HG02970 (cell line): Measurements from ENCODE around the gene DCAF7.
A peak's percentile ranks its signal among the peaks of the same experiment; 100 is the strongest.

Experiments used
- ATAC-seq: cut with Tn5 transposase; IDR thresholded peaks from one replicate; pipeline ENCODE4 v1.9.1; 2021; ENCODE audit warnings: mild to moderate bottlenecking, moderate library complexity, moderate number of reproducible peaks; ENCODE audit not compliant: unreplicated experiment, low FRiP score

DCAF7 gene

GRCh38 chr17:63549946-63550816 is at the start of gene DCAF7:
Gene DCAF7 (plus strand): TSS chr17:63550477. CDS start chr17:63550678, 201 bp downstream.
- peak; percentile 95 for ATAC-seq

DNA sequence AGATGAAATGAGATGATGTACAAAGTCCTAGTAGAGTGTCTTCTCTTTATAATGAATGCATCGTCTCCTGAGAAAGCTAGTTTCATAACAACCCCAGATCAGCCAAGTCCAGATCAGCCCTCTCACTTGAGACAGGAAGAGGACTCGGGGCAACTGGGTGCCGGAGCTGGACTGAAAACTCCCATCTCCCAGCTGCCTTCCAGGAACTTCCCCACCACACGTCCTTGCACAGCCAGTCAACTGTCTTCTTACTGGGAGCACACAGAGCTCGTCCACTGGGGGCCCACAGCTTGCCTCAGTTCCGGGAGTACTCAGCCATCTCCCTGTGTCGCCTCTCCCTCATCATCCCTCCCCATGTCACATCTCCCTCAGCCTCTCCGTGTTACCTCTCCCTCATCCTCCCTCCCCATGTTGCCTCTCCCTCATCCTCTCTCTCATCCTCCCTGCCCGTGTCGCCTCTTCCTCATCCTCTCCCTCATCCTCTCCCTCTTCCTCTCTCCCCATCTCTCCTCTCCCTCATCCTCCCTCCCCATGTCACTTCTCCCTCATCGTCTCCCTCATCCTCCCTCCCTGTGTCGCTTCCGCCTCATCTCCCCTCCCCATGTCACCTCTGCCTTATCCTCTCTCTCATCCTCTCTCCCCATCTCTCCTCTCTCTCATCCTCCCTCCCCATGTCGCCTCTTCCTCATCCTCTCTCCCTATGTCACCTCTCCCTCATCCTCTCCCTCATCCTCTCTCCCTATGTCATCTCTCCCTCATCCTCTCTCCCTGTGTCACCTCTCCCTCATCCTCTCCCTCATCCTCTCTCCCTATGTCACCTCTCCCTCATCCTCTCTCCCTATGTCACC is 49.5 kb upstream of the DCAF7 start:
- no peak for ATAC-seq

DNA sequence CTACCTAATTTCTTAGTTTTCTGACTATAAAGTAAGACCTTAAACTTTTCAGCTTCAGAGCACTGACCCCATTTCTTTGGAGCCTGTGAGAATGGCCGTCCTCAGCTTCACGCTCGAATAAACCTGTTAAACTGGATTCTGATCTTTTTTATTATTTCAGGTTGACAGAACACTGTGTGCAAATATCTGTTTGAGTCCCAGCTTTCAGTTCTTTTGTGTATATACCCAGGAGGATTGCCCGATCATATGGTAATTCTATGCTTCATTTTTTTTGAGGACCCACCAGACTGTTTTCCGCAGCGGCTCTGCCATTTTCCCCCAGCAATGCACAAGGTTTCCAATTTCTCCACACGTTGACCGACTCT is 47.0 kb upstream of the DCAF7 start:
- ATAC-seq, result no peak

- no peak for ATAC-seq
Measured at GRCh38 chr17:63504261-63504660, 46.0 kb upstream of the DCAF7 start.

- ATAC-seq, result no peak
Measured at GRCh38 chr17:63505341-63505740, 44.9 kb upstream of the DCAF7 start.

- no peak for ATAC-seq
Measured at GRCh38 chr17:63506627-63507026, 43.6 kb upstream of the DCAF7 start.

- no peak for ATAC-seq
Measured at GRCh38 chr17:63511331-63511730, 38.9 kb upstream of the DCAF7 start.

DNA sequence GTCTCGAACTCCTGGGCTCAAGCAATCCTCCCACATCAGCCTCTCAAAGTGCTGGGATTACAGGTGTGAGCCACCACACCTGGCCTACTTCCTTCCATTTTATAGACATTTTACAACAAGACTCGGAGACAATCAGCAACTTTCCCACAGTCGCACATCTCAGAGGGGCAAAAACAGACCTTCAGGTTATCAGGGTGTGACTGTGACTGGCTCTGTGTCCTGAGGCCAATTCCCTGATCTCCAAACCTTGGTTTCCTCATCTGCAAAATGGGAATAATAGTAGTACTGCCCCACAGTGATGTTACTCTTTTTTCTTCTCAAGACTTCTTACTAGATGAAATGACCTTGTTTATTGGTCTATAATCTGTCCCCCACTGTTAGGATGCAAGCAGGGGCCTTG is 37.9 kb upstream of the DCAF7 start:
- no peak for ATAC-seq

- ATAC-seq, result no peak
Measured at GRCh38 chr17:63512896-63513644, 37.2 kb upstream of the DCAF7 start.

DNA sequence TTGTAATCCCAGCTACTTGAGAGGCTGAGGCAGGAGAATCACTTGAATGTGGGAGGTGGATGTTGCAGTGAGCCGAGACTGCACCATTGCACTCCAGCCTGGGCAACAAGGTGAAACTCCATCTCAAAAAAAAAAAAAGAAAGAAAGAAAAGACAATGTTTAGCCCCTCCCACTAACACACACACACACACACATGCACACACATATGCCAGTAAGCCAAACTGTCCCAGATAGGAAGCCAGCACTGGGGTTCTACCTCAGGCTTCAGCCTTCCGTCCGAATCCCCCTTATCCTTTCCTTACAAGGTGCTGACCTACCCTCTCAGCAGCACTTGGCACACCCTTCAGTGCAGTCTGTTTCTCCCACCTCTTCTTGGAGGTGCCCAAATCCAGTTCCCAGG is 35.8 kb upstream of the DCAF7 start:
- ATAC-seq, result no peak

- no peak for ATAC-seq
Measured at GRCh38 chr17:63514974-63515373, 35.3 kb upstream of the DCAF7 start.

DNA sequence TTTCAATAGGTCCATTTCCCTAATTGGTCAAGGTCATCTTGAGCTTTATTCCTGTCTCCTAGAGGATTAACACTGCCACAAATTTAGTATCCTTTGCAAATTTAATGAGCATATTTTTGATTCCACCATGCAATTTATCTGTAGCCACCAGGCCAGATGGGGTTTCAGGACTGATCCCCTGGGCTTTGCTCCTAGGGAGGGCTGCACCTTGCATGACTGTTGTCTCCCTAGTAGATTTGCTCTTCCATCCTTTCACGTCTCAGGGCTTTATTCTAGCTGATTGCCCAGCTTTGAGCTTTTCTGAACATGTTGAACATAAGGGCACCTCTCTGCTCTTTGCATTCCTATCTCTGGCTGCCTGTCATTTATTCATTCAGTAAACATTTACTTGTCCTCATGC is 34.9 kb upstream of the DCAF7 start:
- no peak for ATAC-seq

DNA sequence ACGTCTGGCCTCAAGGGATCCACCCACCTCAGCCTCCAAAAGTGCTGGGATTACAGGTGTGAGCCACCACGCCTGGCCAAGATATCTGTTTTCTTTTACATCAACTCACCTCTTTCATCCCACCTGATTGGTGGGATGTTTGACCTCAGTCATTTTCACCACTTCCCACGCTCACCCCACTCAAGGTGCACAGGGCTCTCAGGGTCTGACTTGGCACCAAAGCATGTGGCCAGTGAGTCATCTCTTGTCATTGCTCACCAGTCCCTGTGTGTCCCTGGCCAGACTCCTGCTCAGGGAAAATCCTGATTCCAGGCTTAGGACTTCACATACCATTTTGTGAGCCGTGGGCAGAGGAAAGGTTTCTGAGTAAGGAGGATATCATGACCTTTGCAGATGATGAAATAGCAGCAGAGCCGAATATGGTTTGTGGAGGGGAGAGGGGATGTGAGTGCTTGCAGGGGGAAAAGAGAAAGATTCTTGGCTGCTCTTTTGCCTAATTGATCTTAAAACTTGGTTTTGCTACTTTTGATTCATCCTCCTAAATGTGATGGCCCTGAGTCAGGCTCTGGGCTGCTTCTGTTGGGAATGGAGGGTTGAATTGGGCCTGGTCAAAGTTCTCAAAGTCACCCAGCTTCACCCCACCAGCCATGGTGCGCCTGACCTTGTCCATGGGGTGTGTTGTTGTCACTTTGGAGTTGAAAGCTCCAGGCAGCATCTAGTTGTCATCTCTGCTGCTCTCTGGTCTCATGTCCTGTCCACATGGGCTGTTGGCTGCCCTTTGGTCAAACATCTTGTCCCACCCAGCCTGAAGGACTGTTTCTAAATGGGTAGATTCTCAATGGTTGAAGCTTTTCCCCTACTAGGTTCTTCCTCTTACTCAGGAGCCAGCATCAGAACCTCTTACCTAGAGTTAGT is 33.1 kb upstream of the DCAF7 start:
- ATAC-seq, result no peak

DNA sequence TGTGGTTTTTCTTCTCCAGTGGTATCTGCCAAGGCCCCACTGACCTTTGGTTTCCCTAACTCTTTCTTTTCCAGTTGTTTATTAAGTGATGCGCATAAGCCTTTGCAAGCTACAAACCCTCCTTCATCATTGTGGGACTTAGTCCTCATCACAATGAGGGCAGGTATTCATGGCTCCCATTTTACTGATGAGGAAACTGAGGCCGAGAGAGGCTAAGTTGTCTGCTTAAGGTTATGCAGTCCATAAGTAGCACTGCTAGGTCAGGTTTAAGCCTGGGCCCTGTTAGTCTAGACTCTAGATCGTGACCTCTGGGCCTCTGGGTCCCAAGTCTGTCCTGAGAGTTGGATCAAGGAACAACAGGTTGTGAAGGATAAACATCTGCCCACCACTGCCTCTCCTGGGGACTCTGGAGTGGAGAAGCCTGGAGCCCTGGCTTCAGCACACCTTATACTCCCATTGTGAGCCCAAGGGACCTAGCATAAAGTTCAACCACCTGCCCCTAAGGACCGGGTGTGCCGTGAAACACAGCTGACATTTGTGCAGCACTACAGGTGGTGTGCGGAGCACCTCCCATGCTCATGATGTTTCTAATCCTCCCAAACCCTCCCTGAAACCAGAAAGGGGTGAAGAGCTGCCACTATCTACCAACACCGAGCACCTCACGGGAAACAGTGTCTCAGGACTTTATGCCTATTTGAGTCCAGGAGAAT is 32.3 kb upstream of the DCAF7 start:
- ATAC-seq, result no peak

- no peak for ATAC-seq
Measured at GRCh38 chr17:63519116-63519881, 31.0 kb upstream of the DCAF7 start.

DNA sequence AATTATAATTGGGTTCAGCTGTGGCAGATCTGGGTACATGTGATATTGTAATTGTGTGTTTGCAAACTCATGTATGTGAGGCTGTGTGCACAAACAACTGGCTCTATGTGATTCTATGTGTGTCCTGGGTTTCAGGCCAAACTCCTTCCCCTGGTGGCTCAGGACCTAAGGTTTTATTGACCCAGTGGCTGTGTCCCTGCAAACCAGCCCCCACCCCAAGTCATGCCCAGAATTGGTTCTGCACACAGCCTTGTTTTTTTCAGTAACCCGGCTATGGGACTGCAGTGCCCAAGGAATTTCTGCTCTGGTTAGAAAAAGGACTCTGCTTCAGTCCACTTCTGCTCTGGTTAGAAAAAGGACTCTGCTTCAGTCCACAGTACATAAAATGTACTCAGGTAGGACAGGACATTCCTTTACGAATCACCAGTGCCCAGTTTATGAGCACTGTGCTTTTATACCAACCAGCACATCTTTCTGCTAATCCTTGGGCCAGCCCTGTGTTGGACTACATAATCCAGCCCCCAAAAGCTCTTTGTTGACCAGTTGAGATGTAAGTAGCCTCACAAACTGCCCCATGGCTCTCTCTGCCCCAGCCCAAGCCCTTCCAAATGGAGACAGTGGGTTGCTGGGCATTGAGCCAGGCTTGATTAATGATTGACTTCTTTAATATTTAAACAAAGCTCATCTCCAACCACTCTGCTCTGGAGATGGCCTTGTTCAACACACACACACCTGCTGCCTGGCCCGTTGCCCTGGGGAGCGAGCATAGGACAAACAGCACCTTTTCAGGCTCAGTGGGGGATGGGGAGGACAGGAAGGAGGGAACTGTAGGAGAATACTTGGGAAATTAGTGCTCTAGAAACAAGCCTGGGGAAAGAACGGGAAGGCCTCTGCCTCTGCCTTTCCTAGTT is 30.1 kb upstream of the DCAF7 start:
- ATAC-seq, result no peak

DNA sequence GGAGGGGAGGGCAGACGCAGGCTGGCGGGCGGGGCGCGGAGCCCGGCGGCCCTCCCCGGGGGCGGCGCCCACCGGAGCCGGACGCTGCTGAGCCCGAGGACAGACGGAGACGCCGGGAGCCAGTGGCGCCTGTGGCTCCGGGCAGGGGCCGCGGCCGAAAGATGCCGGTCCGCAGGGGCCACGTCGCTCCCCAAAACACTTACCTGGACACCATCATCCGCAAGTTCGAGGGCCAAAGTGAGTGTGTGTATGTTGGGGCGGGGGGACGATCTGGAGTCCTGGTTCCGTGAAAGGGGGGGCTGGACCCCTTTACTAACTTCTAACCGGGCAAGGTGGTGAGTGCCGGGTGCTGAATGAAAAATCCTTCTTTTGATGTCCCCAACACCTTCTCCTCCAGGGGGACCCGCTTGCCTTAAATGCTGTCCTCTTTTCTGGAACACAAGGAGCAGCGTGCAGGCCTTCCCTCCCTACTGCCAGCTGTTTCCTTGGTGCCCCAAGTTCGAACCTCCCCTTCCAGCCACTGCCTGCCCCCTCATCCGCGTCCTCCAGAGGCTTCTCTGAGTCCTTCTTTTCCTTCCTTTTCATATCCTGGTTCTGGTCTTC is 26.9 kb upstream of the DCAF7 start, which contains the start of gene KCNH6:
Gene KCNH6 (plus strand): TSS at position 106 of the 603 bp plus-strand sequence. CDS start 56 bp downstream, at position 162.
- no peak for ATAC-seq
